DOHH2 (cell line): ENCODE results near the gene SLC35F5.

Source experiments
- H3F3A ChIP-seq: fragments of 200-600 bp; sonication (generic), shearing (Covaris generic); 2 replicates; pipeline ENCODE4 v1.6.0; 2016; ENCODE audit warnings: antibody characterized with exemption, mild to moderate bottlenecking; ENCODE audit not compliant: control insufficient read depth, insufficient read depth
- H3K27ac ChIP-seq: fragments of 200-600 bp; sonication (generic); 2 replicates; pipeline ENCODE4 v1.5.1; 2014; ENCODE audit warnings: low read depth, mild to moderate bottlenecking, low read length, moderate library complexity
- H3K27me3 ChIP-seq: fragments of 200-600 bp; sonication (generic); 2 replicates; pipeline ENCODE4 v1.6.1; 2014; ENCODE audit warnings: mild to moderate bottlenecking, low read length, mixed read lengths; ENCODE audit not compliant: control insufficient read depth
- H3K36me3 ChIP-seq: fragments of 200-600 bp; sonication (generic); 2 replicates; pipeline ENCODE4 v1.6.1; 2014; ENCODE audit warnings: mild to moderate bottlenecking, low read length, moderate library complexity, mixed read lengths; ENCODE audit not compliant: control insufficient read depth
- H3K4me1 ChIP-seq: fragments of 200-600 bp; sonication (generic); 2 replicates; pipeline ENCODE4 v1.6.1; 2014; ENCODE audit warnings: mild to moderate bottlenecking, low read length, mixed read lengths; ENCODE audit not compliant: control insufficient read depth
- H3K4me2 ChIP-seq: fragments of 200-600 bp; sonication (generic); 2 replicates; pipeline ENCODE4 v1.6.0; 2014; ENCODE audit warnings: mild to moderate bottlenecking, low read length, moderate library complexity
- H3K4me3 ChIP-seq: fragments of 200-600 bp; sonication (generic); 2 replicates; pipeline ENCODE4 v1.5.1; 2014; ENCODE audit warnings: mild to moderate bottlenecking, low read length, mixed read lengths
- H3K79me2 ChIP-seq: fragments of 200-600 bp; sonication (generic); 2 replicates; pipeline ENCODE4 v1.6.1; 2014; ENCODE audit warnings: mild to moderate bottlenecking, low read length, mixed read lengths; ENCODE audit not compliant: control insufficient read depth
- H3K9me2 ChIP-seq: fragments of 200-600 bp; sonication (generic); replicated peaks from 2 replicates; pipeline ENCODE4 v1.6.1; 2014; ENCODE audit warnings: mild to moderate bottlenecking, low read length, mixed read lengths; ENCODE audit not compliant: control insufficient read depth
- H3K9me3 ChIP-seq: fragments of 200-600 bp; sonication (generic); 2 replicates; pipeline ENCODE4 v1.6.1; 2014; ENCODE audit warnings: antibody characterized with exemption, low read length, mixed read lengths; ENCODE audit not compliant: control insufficient read depth, insufficient read depth
- H4K20me1 ChIP-seq: fragments of 200-600 bp; sonication (generic); 2 replicates; pipeline ENCODE4 v1.6.0; 2014; ENCODE audit warnings: low read depth, mild to moderate bottlenecking, antibody characterized with exemption, low read length, moderate library complexity; ENCODE audit not compliant: control insufficient read depth, insufficient read depth
- CTCF ChIP-seq: fragments of 200-600 bp; sonication (generic); IDR thresholded peaks from one replicate; pipeline ENCODE4 v1.5.1; 2014; ENCODE audit warnings: antibody characterized with exemption, mild to moderate bottlenecking, low read depth, low read length; ENCODE audit not compliant: poor library complexity, severe bottlenecking
- EZH2phosphoT487 ChIP-seq: fragments of 200-600 bp; sonication (generic); IDR thresholded peaks from 2 replicates; pipeline ENCODE4 v1.6.1; 2017; ENCODE audit warnings: borderline replicate concordance, mild to moderate bottlenecking, antibody characterized with exemption, low read length, moderate library complexity, mixed read lengths

The SLC35F5 gene

DNA sequence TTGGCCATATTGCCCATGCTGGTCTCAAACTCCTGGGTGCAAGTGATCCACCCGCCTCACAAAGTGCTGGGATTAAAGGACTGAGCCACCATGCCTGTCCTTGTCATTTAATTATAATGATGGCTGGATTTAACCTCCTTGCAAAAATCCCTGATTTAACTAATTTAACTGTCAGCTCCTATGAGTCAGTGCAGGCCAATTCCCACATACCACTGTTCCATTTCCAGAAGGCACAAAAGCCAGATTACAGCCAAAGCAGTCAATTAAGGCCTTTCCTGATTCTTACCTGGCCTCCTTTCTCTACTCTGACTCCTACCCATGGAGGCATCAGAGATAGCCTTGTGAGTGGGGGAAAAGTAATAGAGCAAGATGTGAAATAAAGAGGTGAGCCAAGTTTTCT is 12.3 kb upstream of the SLC35F5 start:
- Histone ChIP-seq H3K4me2 (no peak overlapping the region), H3K4me3 (no peak overlapping the region), H3K9me3 (peaks cover 11% of the 10 kb centered on the region; the same call in 1 of the 2 replicates), H4K20me1 (no peaks in the 10 kb centered on the region), H3K27me3 (no peaks in the 10 kb centered on the region), H3F3A (no peaks in the 10 kb centered on the region), H3K4me1 (no peaks in the 10 kb centered on the region), H3K36me3 (no peaks in the 10 kb centered on the region), H3K79me2 (no peaks in the 10 kb centered on the region), H3K27ac (no peak overlapping the region), H3K9me2 (no peaks in the 10 kb centered on the region)
- TF ChIP-seq EZH2phosphoT487 (no peak), CTCF (no peak)

GRCh38 chr2:113767811-113768460 is 11.5 kb upstream of the SLC35F5 start:
- H3K4me3 ChIP-seq = no peak overlapping the region
- no peaks in the 10 kb centered on the region for H3K79me2 ChIP-seq
- H3K27me3 ChIP-seq = no peaks in the 10 kb centered on the region
- no peaks in the 10 kb centered on the region for H4K20me1 ChIP-seq
- H3K9me2 ChIP-seq = no peaks in the 10 kb centered on the region
- no peak overlapping the region for H3K27ac ChIP-seq
- H3K9me3 ChIP-seq = peaks cover 11% of the 10 kb centered on the region; the same call in 1 of the 2 replicates
- no peaks in the 10 kb centered on the region for H3K36me3 ChIP-seq
- no peak overlapping the region for H3K4me2 ChIP-seq
- no peaks in the 10 kb centered on the region for H3K4me1 ChIP-seq
- H3F3A ChIP-seq = no peaks in the 10 kb centered on the region
- TF ChIP-seq CTCF (no peak), EZH2phosphoT487 (no peak)

- H3K27ac ChIP-seq = no peak overlapping the region
- no peaks in the 10 kb centered on the region for H4K20me1 ChIP-seq
- H3K4me3 ChIP-seq = no peak overlapping the region
- H3K27me3 ChIP-seq = no peaks in the 10 kb centered on the region
- H3K4me1 ChIP-seq = no peaks in the 10 kb centered on the region
- no peaks in the 10 kb centered on the region for H3K36me3 ChIP-seq
- no peak overlapping the region for H3K4me2 ChIP-seq
- no peaks in the 10 kb centered on the region for H3F3A ChIP-seq
- TF ChIP-seq EZH2phosphoT487 (no peak), CTCF (no peak)
- no peaks in the 10 kb centered on the region for H3K79me2 ChIP-seq
- H3K9me3 ChIP-seq = peaks cover 11% of the 10 kb centered on the region; the same call in 1 of the 2 replicates
- no peaks in the 10 kb centered on the region for H3K9me2 ChIP-seq
These were observed 8.8 kb upstream of the SLC35F5 start for GRCh38 chr2:113765276-113765675.
